CD4-positive, alpha-beta memory T cell (primary cell): Measurements from ENCODE around the gene POLG2. TPM values are rescaled to one million over a fixed set of nuclear protein-coding genes. Genes with fewer than 3 reads are reported as not detected.

ENCODE experiments used
- CTCF ChIA-PET: fragments of 350-600 bp; sonication (Branson Sonifier 250); formaldehyde crosslinking; loops from one replicate; lab custom pipeline; 2021; ENCODE audit warnings: inconsistent platforms; ENCODE audit not compliant: partially characterized antibody; lab: Charles Lee
- POLR2A ChIA-PET: fragments of 350-600 bp; sonication (Branson Sonifier 250); formaldehyde crosslinking; loops from one replicate; lab custom pipeline; 2021; ENCODE audit not compliant: partially characterized antibody; lab: Charles Lee
- DNase-seq, 5 donors: peaks; one replicate each; pipeline versions ENCODE4 v3.0.0 to v3.0.0-alpha.2; 2020 to 2022; ENCODE audit warnings: mixed read lengths in 1 of 5
- H3K27ac ChIP-seq: one replicate; pipeline ENCODE4 v1.7.0; 2013; ENCODE audit warnings: low read depth, low read length
- H3K27me3 ChIP-seq: 2 replicates; pipeline ENCODE4 v1.7.0; 2013; ENCODE audit warnings: mild to moderate bottlenecking, low read length, moderate library complexity; ENCODE audit not compliant: insufficient read depth
- H3K36me3 ChIP-seq: 2 replicates; pipeline ENCODE4 v1.7.0; 2013; ENCODE audit warnings: mild to moderate bottlenecking, low read length, moderate library complexity; ENCODE audit not compliant: insufficient read depth
- H3K4me1 ChIP-seq: 2 replicates; pipeline ENCODE4 v1.7.0; 2013; ENCODE audit warnings: mild to moderate bottlenecking, low read length, moderate library complexity; ENCODE audit not compliant: insufficient read depth
- H3K4me3 ChIP-seq, 2 donors: one replicate each; pipeline ENCODE4 v1.7.0; 2013; ENCODE audit warnings: low read length in 2 of 2, mild to moderate bottlenecking in 1 of 2
- H3K9me3 ChIP-seq, 2 donors: one replicate each; pipeline ENCODE4 v1.7.0; 2013; ENCODE audit warnings: low read length in 2 of 2, control low read depth in 1 of 2; ENCODE audit not compliant: control insufficient read depth in 1 of 2
- H3K27ac Mint-ChIP-seq, 7 donors: one replicate each; pipeline ENCODE4 v1.8.0; 2020 to 2021; ENCODE audit warnings: mixed read lengths in 7 of 7, mild to moderate bottlenecking in 6 of 7, inconsistent platforms in 3 of 7, moderate library complexity in 3 of 7
- H3K27me3 Mint-ChIP-seq, 2 donors: one replicate each; pipeline ENCODE4 v1.8.0; 2020 to 2021; ENCODE audit warnings: mixed read lengths in 2 of 2
- H3K36me3 Mint-ChIP-seq, 2 donors: one replicate each; pipeline ENCODE4 v1.8.0; 2020 to 2021; ENCODE audit warnings: mixed read lengths in 2 of 2, inconsistent platforms in 1 of 2, mild to moderate bottlenecking in 1 of 2
- H3K4me1 Mint-ChIP-seq, 4 donors: one replicate each; pipeline ENCODE4 v1.8.0; 2020 to 2021; ENCODE audit warnings: mixed read lengths in 4 of 4, mild to moderate bottlenecking in 1 of 4
- H3K4me3 Mint-ChIP-seq, 8 donors: one replicate each; pipeline ENCODE4 v1.8.0; 2020 to 2021; ENCODE audit warnings: mixed read lengths in 8 of 8, mild to moderate bottlenecking in 7 of 8, moderate library complexity in 6 of 8, inconsistent platforms in 3 of 8
- H3K9me3 Mint-ChIP-seq, 8 donors: one replicate each; pipeline ENCODE4 v1.8.0; 2020 to 2021; ENCODE audit warnings: mixed read lengths in 8 of 8, mild to moderate bottlenecking in 5 of 8, inconsistent platforms in 3 of 8, moderate library complexity in 1 of 8
- intact Hi-C: fragments of 100-400 bp; cut with micrococcal nuclease; formaldehyde crosslinking; loops from one replicate; pipeline ENCODE4 v1.15.1; 2023
- polyA plus RNA-seq, 2 donors: library from polyadenylated mRNA; unstranded; fragments of 300-500 nt; fragmentation: Illumina TruSeq; gene quantifications; one replicate each; pipeline ENCODE4 v1.2.3, GENCODE V29; 2021
- total RNA-seq, 2 experiments: library from RNA; stranded (reverse); gene quantifications; one replicate each; pipeline ENCODE4 v1.2.3, GENCODE V29; 2021

The POLG2 gene
- total and polyA plus RNA-seq, 4 experiments from 2014 or later: 3.0 to 60.0 (median 32.1) TPM

- intact Hi-C loops: loop anchor here (1.0 to 10.0 kb wide), 5 partner anchors 15 to 803 kb away; partner anchors contain the start of genes CCDC47, DDX42, LIMD2 and SMARCD2
Observed at GRCh38 chr17:64507413-64507782, 10.5 kb upstream of the POLG2 start.

DNA sequence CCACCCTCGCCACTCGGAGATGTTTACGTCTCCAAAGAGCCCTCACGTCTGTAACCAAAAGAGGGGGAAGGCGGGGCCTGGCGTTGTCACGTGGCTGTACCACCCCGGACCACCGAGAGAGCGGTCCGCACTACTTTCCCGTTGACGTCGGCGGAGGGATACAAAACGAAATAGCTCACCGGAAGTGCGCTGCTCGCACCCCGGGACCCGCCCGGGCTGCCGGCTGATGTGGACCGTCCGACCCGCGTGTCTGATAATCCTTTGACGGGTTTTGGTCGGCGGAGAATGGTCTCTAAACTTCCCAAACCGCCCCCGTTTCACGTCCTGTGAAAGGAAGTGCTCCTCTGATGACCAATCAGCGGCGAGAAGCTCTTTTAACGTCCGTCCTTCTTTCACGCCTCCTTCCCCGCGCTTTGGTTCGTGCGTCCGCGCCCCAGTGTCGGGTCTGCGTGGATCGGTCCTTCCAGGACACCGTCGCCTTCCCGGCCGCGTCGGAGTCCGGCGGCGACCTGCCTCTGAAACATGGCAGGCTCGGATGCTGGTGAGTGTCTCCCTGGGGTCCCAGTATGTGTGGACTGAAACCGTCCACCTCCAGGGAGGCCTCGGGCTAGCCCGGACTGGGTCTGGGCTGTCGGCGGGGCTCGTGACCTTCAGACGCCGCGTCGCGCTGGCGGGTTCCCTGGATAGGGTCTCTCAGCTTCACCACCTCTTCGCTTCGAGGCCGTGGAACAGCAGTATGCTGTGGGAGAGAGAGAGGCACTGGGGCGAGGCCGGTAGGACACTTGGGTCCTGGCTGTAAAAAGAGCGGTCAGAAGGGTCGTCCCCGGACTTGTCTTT lies 9.9 kb upstream of the POLG2 start, which contains the start of gene CEP95:
Gene CEP95, plus strand, starts transcription at position 402 of the 837 bp plus-strand sequence. Its CDS starts 121 bp downstream, at position 523.
- H3K27me3 Mint-ChIP-seq: peaks cover 0 to 4% of the 10 kb centered on the region in 2 donors
- H3K27ac Mint-ChIP-seq: peak within 1 kb of the TSS; percentile 98 to 100 (median 100)
- peaks cover 43 to 75% (median 56%) of the 10 kb centered on the region in 4 donors for H3K4me1 Mint-ChIP-seq
- peaks cover 54 to 77% of the 10 kb centered on the region in 2 donors for H3K36me3 Mint-ChIP-seq
- Histone ChIP-seq H3K27ac (peak within 1 kb of the TSS; percentile 98), H3K4me1 (peaks cover 49% of the 10 kb centered on the region), H3K4me3 (peak within 1 kb of the TSS; percentile 89 to 97), H3K27me3 (no peaks in the 10 kb centered on the region), H3K9me3 (no peaks in the 10 kb centered on the region), H3K36me3 (peaks cover 44% of the 10 kb centered on the region)
- peaks cover 0 to 27% (median 0%) of the 10 kb centered on the region in 8 donors for H3K9me3 Mint-ChIP-seq
- intact Hi-C loops: loop anchor here (1.0 to 10.0 kb wide), 8 partner anchors 9 to 802 kb away; partner anchors contain the start of genes CCDC47, DDX42, LIMD2 and POLG2
- DNase-seq: peak in 3 of 5 donors; percentile 92 to 98 (median 97)
- H3K4me3 Mint-ChIP-seq: peak within 1 kb of the TSS; percentile 95 to 100 (median 100)
- ChIA-PET CTCF (interaction anchor here (0.9 to 6.2 kb wide), 6 partner anchors 8 to 142 kb away, joined by 3 to 62 read pairs (median 8); partner anchors contain the start of gene POLG2), POLR2A (interaction anchor here (0.6 to 7.9 kb wide), 46 partner anchors 9 to 1067 kb away, joined by 3 to 330 read pairs (median 4); partner anchors contain the start of genes CCDC47, DDX42, ERN1 and ICAM2)

More at GRCh38 chr17:64507413-64507782, 10.5 kb upstream of the POLG2 start:
- Mint-ChIP-seq H3K36me3 (peaks cover 51 to 75% of the 10 kb centered on the region in 2 donors), H3K27ac (peak overlapping the region; percentile 98 to 100 (median 100)), H3K27me3 (peaks cover 0 to 4% of the 10 kb centered on the region in 2 donors), H3K4me1 (peaks cover 37 to 72% (median 50%) of the 10 kb centered on the region in 4 donors), H3K4me3 (peak overlapping the region; percentile 95 to 100 (median 100)), H3K9me3 (peaks cover 0 to 26% (median 0%) of the 10 kb centered on the region in 8 donors)
- CTCF ChIA-PET: interaction anchor here (0.7 to 6.2 kb wide), 9 partner anchors 9 to 229 kb away, joined by 3 to 62 read pairs (median 4); partner anchors contain the start of gene POLG2
- no peaks in the 10 kb centered on the region for H3K27me3 ChIP-seq
- POLR2A ChIA-PET: interaction anchor here (0.6 to 7.9 kb wide), 36 partner anchors 9 to 812 kb away, joined by 3 to 330 read pairs (median 7); partner anchors contain the start of genes CCDC47, DDX42, ERN1 and ICAM2
- H3K4me3 ChIP-seq: peak overlapping the region; percentile 89 to 97
- H3K27ac ChIP-seq: peak overlapping the region; percentile 98
- peaks cover 42% of the 10 kb centered on the region for H3K36me3 ChIP-seq
- H3K4me1 ChIP-seq: peaks cover 43% of the 10 kb centered on the region
- no peaks in the 10 kb centered on the region for H3K9me3 ChIP-seq
- peak; percentile 69 to 78 (median 72) for DNase-seq

DNA sequence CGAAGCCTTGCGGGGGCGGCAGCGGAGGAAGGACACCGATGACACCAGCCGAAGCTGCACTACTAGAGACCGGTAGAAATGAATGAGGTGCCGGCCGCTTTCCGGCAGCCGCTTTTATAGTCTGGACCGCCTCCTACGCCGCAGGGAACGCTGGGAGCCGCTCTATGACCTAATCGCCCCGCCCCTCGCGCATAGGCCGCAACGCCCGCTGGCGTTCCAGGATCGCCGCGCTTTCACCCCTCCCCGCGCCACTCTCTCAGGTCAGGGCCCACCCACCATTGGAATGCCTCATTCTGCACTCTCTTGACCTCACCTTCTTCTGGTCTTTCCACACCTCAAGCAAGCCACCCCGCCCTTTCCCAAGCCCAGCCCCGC lies 9.3 kb upstream of the POLG2 start, which contains the start of gene DDX5:
Gene DDX5, minus strand, starts transcription at position 89 of the 375 bp plus-strand sequence. CDS start 170 bp downstream, outside the sequence.
- H3K4me1 Mint-ChIP-seq: peaks cover 45 to 76% (median 61%) of the 10 kb centered on the region in 4 donors
- POLR2A ChIA-PET: interaction anchor here (0.8 to 7.9 kb wide), 50 partner anchors 10 to 1066 kb away, joined by 3 to 330 read pairs (median 5); partner anchors contain the start of genes CCDC47, DDX42, ERN1 and ICAM2
- Histone ChIP-seq H3K36me3 (peaks cover 45% of the 10 kb centered on the region), H3K4me3 (peak within 1 kb of the TSS; percentile 89 to 97), H3K27me3 (no peaks in the 10 kb centered on the region), H3K9me3 (no peaks in the 10 kb centered on the region), H3K4me1 (peaks cover 54% of the 10 kb centered on the region), H3K27ac (peak within 1 kb of the TSS; percentile 98)
- CTCF ChIA-PET: interaction anchor here (0.9 to 6.2 kb wide), 5 partner anchors 8 to 86 kb away, joined by 3 to 62 read pairs (median 14); partner anchors contain the start of gene POLG2
- peak; percentile 97 to 98 (median 98) for DNase-seq
- H3K36me3 Mint-ChIP-seq: peaks cover 56 to 77% of the 10 kb centered on the region in 2 donors
- intact Hi-C loops: loop anchor here (1.0 to 10.0 kb wide), 7 partner anchors 9 to 801 kb away; partner anchors contain the start of genes CCDC47, DDX42, LIMD2 and POLG2
- peak within 1 kb of the TSS; percentile 95 to 100 (median 100) for H3K4me3 Mint-ChIP-seq
- H3K27me3 Mint-ChIP-seq: peaks cover 0 to 4% of the 10 kb centered on the region in 2 donors
- H3K27ac Mint-ChIP-seq: peak within 1 kb of the TSS; percentile 98 to 100 (median 100)
- peaks cover 0 to 33% (median 0%) of the 10 kb centered on the region in 8 donors for H3K9me3 Mint-ChIP-seq

- peaks cover 49 to 82% (median 63%) of the 10 kb centered on the region in 4 donors for H3K4me1 Mint-ChIP-seq
- peak; percentile 89 to 93 (median 91) for DNase-seq
- POLR2A ChIA-PET: interaction anchor here (0.8 to 7.9 kb wide), 47 partner anchors 8 to 1066 kb away, joined by 3 to 330 read pairs (median 5); partner anchors contain the start of genes CCDC47, DDX42, ICAM2 and LIMD2
Observed at GRCh38 chr17:64505340-64506200, 8.7 kb upstream of the POLG2 start.

DNA sequence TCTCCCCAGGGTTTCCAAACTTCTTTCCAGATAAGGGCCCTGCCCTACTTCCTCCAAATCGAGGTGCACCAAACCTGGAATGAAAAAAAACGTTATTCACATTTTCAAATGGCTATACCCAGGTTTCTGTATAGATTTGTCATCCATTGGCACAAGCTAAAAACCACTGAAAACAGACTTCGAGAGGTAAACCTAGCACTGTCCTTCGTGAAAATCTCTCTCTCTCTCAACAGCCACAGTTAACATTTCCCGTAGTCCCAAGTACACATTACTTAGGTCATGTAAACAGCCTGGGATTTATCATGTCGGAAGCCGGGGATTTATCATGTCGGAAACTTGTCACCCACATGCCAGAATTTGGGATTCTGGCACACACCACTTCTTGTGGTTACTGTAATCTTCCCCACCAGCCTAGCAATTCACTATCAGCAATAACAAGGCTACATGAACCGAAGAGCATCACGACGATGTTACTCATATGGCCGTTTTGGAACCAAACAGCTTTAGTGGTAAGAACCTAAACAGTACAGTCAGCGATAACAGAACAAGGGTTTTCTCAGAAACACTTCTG lies 8.0 kb upstream of the POLG2 start:
- peak overlapping the region; percentile 98 for H3K27ac ChIP-seq
- H3K4me1 ChIP-seq: peaks cover 66% of the 10 kb centered on the region
- peak overlapping the region; percentile 97 to 100 (median 100) for H3K27ac Mint-ChIP-seq
- CTCF ChIA-PET: interaction anchor here (0.6 to 6.2 kb wide), 5 partner anchors 8 to 85 kb away, joined by 3 to 62 read pairs (median 14); partner anchors contain the start of gene POLG2
- POLR2A ChIA-PET: interaction anchor here (0.8 to 7.9 kb wide), 37 partner anchors 8 to 806 kb away, joined by 3 to 330 read pairs (median 7); partner anchors contain the start of genes CCDC47, DDX42, ICAM2 and LIMD2
- H3K4me1 Mint-ChIP-seq: peaks cover 53 to 89% (median 67%) of the 10 kb centered on the region in 4 donors
- peaks cover 0 to 4% of the 10 kb centered on the region in 2 donors for H3K27me3 Mint-ChIP-seq
- H3K9me3 ChIP-seq: no peaks in the 10 kb centered on the region
- H3K9me3 Mint-ChIP-seq: peaks cover 0 to 41% (median under 1%) of the 10 kb centered on the region in 8 donors
- peaks cover 58 to 80% of the 10 kb centered on the region in 2 donors for H3K36me3 Mint-ChIP-seq
- intact Hi-C loops: loop anchor here (2.0 to 10.0 kb wide), 4 partner anchors 144 to 800 kb away; partner anchors contain the start of genes CCDC47, DDX42, LIMD2 and SMARCD2
- no peaks in the 10 kb centered on the region for H3K27me3 ChIP-seq
- H3K36me3 ChIP-seq: peaks cover 58% of the 10 kb centered on the region
- H3K4me3 Mint-ChIP-seq: peak overlapping the region; percentile 95 to 100 (median 100)
- peak overlapping the region; percentile 67 to 97 for H3K4me3 ChIP-seq
- peak in 2 of 5 donors; percentile 30 to 31 for DNase-seq

More at GRCh38 chr17:64505340-64506200, 8.7 kb upstream of the POLG2 start:
- Mint-ChIP-seq H3K9me3 (peaks cover 0 to 37% (median 0%) of the 10 kb centered on the region in 8 donors), H3K36me3 (peaks cover 58 to 78% of the 10 kb centered on the region in 2 donors), H3K27ac (peak overlapping the region; percentile 98 to 100 (median 100)), H3K27me3 (peaks cover 0 to 4% of the 10 kb centered on the region in 2 donors), H3K4me3 (peak overlapping the region; percentile 95 to 100 (median 100))
- Histone ChIP-seq H3K9me3 (no peaks in the 10 kb centered on the region), H3K27me3 (no peaks in the 10 kb centered on the region), H3K36me3 (peaks cover 51% of the 10 kb centered on the region), H3K4me3 (peak overlapping the region; percentile 67 to 97), H3K4me1 (peaks cover 59% of the 10 kb centered on the region), H3K27ac (peak overlapping the region; percentile 98)
- intact Hi-C loops: loop anchor here (1.0 to 10.0 kb wide), 8 partner anchors 8 to 801 kb away; partner anchors contain the start of genes CCDC47, DDX42, LIMD2 and POLG2
- CTCF ChIA-PET: interaction anchor here (1.7 to 6.2 kb wide), 3 partner anchors 9 to 85 kb away, joined by 14 to 62 read pairs (median 48); partner anchors contain the start of gene POLG2
